GM19324 (cell line): ENCODE measurements around the gene DUSP6.
"Not testable (repeated sequence)": the region's sequence is repeated elsewhere in the genome, so short reads cannot be mapped to it uniquely, and the experiment has no call there.

Experiments used
- ATAC-seq: cut with Tn5 transposase; IDR thresholded peaks from one replicate; pipeline ENCODE4 v1.9.1; 2021; ENCODE audit warnings: mild to moderate bottlenecking, moderate library complexity; ENCODE audit not compliant: unreplicated experiment, low FRiP score

The DUSP6 gene

GRCh38 chr12:89353823-89354611 lies 1.7 kb upstream of the DUSP6 start:
- peak; percentile 32 for ATAC-seq

GRCh38 chr12:89353188-89353822 lies 1.0 kb upstream of the DUSP6 start:
- peak; percentile 16 for ATAC-seq

DNA sequence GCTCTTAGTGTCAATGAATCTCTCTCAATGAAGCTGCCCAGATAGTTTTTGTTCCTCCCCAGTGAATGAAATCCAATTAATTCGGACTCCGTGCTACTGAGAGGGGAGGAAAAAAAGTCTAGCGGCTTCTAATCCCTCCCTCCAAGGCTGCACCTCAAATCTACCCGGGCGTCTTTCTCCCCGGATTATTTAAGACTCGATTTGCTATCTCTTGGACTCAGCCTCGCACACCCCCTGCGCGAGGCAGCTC lies 134 bp downstream of the DUSP6 start:
- ATAC-seq = no peak

DNA sequence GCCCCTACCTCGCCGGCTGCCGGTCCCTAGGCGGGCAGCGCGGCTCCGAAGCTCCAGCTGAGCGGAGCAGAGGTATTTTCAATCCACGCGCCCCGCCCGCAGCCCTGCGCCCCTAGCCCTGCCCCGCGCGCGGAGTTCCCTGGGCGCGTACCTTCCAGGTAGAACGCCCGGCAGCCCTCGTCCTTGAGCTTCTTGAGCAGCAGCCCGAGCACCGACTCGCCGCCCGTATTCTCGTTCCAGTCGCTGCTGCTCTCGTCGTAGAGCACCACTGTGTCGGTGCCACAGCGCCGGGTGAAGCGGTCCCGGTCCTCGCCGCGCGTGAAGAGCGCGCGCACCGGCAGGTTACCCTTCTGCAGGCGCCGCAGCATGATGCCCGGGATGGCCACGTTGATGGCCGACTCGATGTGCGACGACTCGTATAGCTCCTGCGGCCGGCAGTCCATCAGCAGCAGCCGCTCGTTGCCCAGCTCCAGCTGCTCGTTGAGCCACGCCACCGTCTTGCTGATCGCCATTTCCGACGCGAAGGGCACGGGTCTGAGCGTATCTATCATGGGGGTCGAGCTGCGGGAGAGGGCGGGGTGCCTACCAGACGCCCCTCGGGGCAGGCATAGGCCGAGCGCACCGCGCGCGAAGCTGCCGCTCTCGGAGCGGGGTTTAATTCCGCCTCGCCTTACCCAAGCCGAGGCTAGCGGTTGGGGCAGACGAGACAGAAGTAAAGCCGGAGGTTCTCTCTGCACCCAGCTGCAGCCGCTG lies 636 bp downstream of the DUSP6 start:
- peak; percentile 30 for ATAC-seq

DNA sequence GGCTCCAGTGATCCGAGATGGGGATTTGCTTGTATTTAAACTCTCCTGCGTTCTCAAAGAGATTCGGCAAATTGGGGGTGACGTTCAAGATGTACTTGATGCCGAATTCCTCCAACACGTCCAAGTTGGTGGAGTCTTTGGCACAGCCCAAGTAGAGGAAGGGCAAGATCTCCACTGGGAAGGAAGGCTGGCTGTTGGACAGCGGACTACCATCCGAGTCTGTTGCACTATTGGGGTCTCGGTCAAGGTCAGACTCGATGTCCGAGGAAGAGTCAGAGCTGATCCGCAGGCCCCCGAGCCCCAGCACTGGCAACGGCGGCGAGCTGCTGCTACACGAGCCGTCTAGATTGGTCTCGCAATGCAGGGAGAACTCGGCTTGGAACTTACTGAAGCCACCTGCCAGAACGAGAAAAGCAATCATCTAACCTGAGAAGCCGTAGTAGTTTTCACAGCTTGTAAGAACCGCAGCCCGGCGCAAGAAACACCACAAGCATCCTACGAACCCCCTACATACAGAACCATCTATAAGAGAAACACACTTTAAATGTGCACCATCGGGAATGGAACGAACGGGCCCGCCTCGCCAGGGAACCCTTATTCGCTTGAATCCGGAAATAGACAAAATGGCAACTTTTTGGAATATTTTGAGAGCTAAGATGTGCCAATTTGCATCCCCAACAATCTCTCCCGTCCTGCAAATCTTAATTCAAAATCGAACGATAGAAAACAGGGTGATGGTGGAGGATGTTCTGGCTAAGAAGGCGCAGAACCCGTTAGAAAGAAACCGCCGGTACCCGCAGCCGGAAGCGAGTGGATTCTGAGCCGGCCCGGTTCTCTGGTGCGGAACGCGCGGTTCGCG lies 1.4 kb downstream of the DUSP6 start:
- no peak for ATAC-seq

- ATAC-seq = no peak
These were observed 2.1 kb downstream of the DUSP6 start for GRCh38 chr12:89350260-89350629.

- ATAC-seq = no peak
These were observed 2.5 kb downstream of the DUSP6 start for GRCh38 chr12:89349814-89350213.

DNA sequence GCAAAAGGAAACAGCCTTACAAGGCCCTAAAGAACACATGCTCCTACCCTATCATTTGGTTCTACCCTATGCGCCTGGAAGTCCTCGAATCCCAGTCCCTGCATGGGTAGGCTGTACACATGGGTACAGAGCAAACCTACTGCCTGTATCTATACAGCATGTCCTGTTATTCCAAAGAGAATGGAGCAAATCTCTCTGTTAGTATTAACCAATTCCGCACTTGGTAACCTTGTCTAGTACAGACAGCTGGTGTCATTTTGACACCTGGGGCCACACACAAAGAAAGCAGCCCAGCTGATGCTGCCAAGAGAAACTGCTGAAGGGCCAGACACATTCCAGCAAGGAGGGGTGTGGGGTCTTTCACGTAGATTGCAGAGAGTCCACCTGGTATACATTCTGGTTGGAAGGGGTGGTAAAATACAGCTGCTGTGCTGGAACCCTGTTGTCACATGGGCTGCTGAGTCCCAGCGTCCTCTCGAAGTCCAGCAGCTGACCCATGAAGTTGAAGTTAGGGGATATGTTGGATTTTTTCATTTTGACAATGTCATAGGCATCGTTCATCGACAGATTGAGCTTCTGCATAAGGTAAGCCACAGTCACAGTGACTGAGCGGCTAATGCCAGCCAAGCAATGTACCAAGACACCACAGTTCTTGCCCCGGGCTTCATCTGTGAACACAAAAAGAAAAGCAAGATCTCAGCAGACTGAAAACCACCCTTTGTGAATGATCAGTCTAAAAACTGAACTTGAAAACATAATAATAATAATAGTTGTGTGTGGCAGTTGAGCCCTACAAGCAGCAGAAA lies 3.2 kb downstream of the DUSP6 start:
- ATAC-seq = no peak

- no peak for ATAC-seq
These were observed 4.9 kb downstream of the DUSP6 start for GRCh38 chr12:89347325-89347829.

DNA sequence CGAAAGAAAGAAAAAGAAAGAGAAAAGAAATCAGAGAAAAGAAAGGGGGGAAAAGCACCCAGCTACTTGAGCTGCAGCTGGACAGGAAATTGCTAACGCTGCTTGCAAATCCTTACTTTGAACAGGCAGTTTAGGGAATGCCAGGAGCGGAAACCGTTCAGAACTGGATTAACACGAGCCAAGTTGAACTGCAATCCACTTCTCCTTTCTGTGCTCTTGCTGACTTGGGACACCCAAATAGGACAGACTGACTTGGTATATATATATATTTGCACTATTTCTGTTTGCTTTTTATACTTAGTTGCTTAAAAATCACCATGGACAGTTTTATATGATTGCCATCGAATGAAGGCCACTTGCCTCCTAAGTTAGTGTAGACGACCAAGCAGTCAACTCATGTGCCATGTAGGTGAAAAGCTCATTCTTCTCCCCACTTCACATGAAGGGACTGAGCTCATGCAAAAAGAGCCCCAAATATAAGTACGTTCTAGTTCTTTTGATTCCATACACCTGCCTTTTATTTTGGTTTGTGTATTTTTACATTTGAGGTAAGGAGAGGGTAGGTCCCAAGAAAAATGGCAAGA lies 5.5 kb downstream of the DUSP6 start:
- ATAC-seq = no peak

- ATAC-seq = peak; percentile 99
These were observed 6.2 kb downstream of the DUSP6 start for GRCh38 chr12:89345830-89346740.

- no peak for ATAC-seq
These were observed 6.9 kb downstream of the DUSP6 start for GRCh38 chr12:89345376-89345775.

GRCh38 chr12:89344862-89345202 lies 7.5 kb downstream of the DUSP6 start:
- ATAC-seq = no peak

DNA sequence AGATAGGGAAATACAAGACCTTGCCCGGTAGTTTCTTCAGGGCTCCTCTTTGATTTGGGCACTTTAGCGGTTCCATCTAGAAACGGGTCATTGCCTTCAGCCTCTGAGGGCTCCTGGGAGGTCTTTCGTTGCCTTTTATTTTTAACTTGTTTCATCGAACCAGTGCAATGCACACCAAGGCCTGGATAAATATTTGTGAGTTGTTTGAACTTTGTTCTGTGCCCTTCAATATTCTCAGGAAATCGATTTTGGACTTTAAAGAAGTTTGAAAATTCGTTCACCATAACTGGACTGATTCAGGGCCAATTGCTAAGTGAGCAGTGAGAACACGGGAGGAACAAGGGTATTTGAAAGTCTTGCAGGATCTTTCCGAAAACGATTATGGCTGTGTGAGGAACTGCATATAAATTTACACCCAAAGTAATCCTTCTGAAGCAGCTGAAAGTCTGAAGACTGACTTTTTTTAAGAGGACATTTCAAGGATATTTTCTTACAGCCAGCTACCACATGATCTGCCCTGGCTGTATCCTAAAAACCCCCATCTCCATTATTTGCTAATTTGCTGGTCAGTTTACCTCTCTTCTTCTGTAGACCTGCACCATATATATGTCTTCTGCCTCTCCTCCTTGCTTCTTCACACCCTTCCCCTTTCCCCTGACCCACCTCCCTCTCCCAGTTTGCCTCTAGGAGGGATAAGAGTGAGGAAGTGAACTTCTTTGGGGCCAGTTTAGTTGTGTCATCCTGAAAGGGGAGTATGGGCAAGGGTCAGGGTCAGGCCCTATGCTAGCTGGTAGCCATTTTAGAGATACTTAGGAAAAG lies 8.0 kb downstream of the DUSP6 start:
- no peak for ATAC-seq

DNA sequence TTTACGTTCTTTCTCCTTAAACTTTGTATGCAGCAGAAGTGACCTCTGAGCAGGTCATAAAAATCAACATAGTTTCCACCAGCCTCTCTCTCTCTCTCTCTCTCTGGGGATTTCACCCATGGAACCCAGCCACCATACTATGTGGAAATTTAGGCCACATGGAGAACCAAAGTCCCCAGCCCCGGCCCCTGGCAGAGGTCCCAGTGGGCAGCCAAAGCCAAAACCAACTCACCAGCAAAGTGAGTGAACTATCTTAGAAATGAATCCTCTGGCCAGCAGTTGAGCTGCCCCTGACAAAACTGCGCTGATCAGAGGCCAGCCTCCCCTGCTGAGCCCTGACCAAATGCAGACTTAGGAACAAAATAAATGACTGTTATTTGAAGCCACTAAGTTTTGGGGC lies 9.2 kb downstream of the DUSP6 start:
- no peak for ATAC-seq

DNA sequence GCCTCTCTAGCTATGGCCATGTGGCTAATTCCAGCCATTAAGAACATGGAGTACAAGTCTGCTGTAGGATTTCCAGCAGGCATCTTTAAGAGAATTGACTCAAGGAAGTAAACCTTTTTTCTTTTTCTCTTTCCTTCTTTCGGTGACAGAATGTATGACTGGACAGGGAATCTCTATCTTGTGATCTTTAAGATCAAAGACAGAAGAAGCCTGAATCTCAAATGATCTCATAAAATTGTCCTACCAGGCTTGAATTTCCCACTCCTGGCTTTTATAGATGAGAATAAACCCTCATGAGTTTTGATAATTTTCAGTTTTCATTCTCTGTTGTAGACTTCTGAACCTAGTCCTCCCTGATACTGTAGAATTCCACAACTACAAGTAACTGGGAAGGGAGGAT lies 11.4 kb downstream of the DUSP6 start:
- no peak for ATAC-seq

DNA sequence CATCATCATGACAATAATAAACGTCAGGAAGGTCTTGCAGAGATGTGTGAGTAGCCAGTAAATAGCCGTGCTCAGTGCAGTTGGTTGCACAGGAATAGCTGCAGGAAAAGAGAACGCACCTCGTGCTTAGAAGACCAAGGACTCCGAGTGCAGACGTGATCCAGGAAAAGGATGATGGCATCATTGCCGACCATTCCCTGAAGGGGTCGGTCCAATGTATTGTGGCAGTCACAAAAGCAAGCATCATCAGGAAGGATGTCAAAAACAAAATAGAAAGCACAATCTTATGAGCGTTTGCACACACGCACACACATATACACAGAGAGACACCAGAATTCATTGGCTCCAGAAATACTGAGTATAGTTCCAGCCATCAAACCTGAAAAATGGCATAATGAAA lies 12.8 kb downstream of the DUSP6 start:
- ATAC-seq = no peak

DNA sequence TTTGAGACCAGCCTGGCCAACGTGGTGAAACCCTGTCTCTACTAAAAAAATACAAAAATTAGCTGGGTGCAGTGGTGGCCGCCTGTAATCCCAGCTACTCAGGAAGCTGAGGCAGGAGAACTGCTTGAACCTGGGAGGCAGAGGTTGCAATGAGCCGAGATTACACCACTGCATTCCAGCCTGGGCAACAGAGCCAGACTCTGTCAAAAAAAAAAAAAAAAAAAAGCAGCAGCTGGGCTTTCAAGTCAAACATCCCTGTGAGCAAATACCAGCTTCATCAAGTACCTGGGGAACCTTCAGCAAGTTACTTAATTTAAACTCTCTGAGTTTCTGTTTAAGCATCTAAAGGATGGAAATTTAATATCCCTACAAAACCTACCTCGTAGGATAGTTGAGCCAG lies 15.2 kb downstream of the DUSP6 start:
- ATAC-seq = not testable (repeated sequence)
